Effector memory CD4-positive, alpha-beta T cell (primary cell): ENCODE data around the gene URB1.
"Not testable (repeated sequence)": the region's sequence is repeated elsewhere in the genome, so short reads cannot be mapped to it uniquely, and the experiment has no call there.

Experiments
- DNase-seq, 3 donors: peaks; one replicate each; pipeline ENCODE4 v3.0.0-alpha.2; 2020
- H3K27ac ChIP-seq: 2 replicates; pipeline ENCODE4 v1.7.0; 2013; ENCODE audit warnings: mild to moderate bottlenecking, low read length, moderate library complexity; ENCODE audit not compliant: insufficient read depth, poor library complexity, severe bottlenecking
- H3K27me3 ChIP-seq: replicated peaks from 2 replicates; pipeline ENCODE4 v1.7.0; 2013; ENCODE audit warnings: mild to moderate bottlenecking, low read length; ENCODE audit not compliant: insufficient read depth, control insufficient read depth, poor library complexity, severe bottlenecking
- H3K36me3 ChIP-seq: 2 replicates; pipeline ENCODE4 v1.7.0; 2013; ENCODE audit warnings: mild to moderate bottlenecking, low read length, moderate library complexity; ENCODE audit not compliant: control insufficient read depth, insufficient read depth
- H3K4me1 ChIP-seq: 2 replicates; pipeline ENCODE4 v1.7.0; 2013; ENCODE audit warnings: low read length, mild to moderate bottlenecking; ENCODE audit not compliant: control insufficient read depth, insufficient read depth, poor library complexity, severe bottlenecking
- H3K4me3 ChIP-seq: 2 replicates; pipeline ENCODE4 v1.7.0; 2013; ENCODE audit warnings: low read length, low read depth, mild to moderate bottlenecking; ENCODE audit not compliant: insufficient read depth, poor library complexity, severe bottlenecking
- H3K9me3 ChIP-seq: 2 replicates; pipeline ENCODE4 v1.7.0; 2013; ENCODE audit warnings: mild to moderate bottlenecking, low read length, moderate library complexity; ENCODE audit not compliant: control insufficient read depth

Gene URB1

GRCh38 chr21:32281531-32281930 lies 111.3 kb downstream of the URB1 start:
- DNase-seq: no peak
- H3K27me3 ChIP-seq: no peaks in the 10 kb centered on the region
- H3K9me3 ChIP-seq: no peaks in the 10 kb centered on the region
- peaks cover 16% of the 10 kb centered on the region for H3K4me1 ChIP-seq
- H3K36me3 ChIP-seq: no peaks in the 10 kb centered on the region
- no peak overlapping the region for H3K27ac ChIP-seq
- H3K4me3 ChIP-seq: no peak overlapping the region

- Histone ChIP-seq H3K36me3 (no peaks in the 10 kb centered on the region), H3K27ac (peak overlapping the region; percentile 66), H3K9me3 (no peaks in the 10 kb centered on the region), H3K4me3 (peak overlapping the region; percentile 95), H3K4me1 (peaks cover 16% of the 10 kb centered on the region), H3K27me3 (no peaks in the 10 kb centered on the region)
- no peak for DNase-seq
Observed at GRCh38 chr21:32279377-32279680, 113.5 kb downstream of the URB1 start.

- no peaks in the 10 kb centered on the region for H3K9me3 ChIP-seq
- H3K27ac ChIP-seq: peak within 1 kb of the TSS; percentile 66
- DNase-seq: peak; percentile 94 to 97 (median 95)
- peaks cover 16% of the 10 kb centered on the region for H3K4me1 ChIP-seq
- no peaks in the 10 kb centered on the region for H3K27me3 ChIP-seq
- H3K4me3 ChIP-seq: peak within 1 kb of the TSS; percentile 95
- H3K36me3 ChIP-seq: no peaks in the 10 kb centered on the region
Observed at GRCh38 chr21:32278518-32279376, 114.1 kb downstream of the URB1 start, which contains the start of gene MIS18A. Gene MIS18A, minus strand, starts transcription at chr21:32279049. Its CDS starts 35 bp downstream, at chr21:32279014.

- Histone ChIP-seq H3K4me3 (peak overlapping the region; percentile 95), H3K27me3 (no peaks in the 10 kb centered on the region), H3K4me1 (peaks cover 16% of the 10 kb centered on the region), H3K36me3 (peaks cover 3% of the 10 kb centered on the region), H3K27ac (peak overlapping the region; percentile 66), H3K9me3 (no peaks in the 10 kb centered on the region)
- no peak for DNase-seq
Observed at GRCh38 chr21:32278103-32278502, 114.7 kb downstream of the URB1 start.

- Histone ChIP-seq H3K9me3 (no peaks in the 10 kb centered on the region), H3K27me3 (no peaks in the 10 kb centered on the region), H3K36me3 (peaks cover 14% of the 10 kb centered on the region), H3K4me1 (peaks cover 16% of the 10 kb centered on the region), H3K27ac (no peak overlapping the region), H3K4me3 (no peak overlapping the region)
- DNase-seq: no peak
Observed at GRCh38 chr21:32276671-32277070, 116.1 kb downstream of the URB1 start.

- Histone ChIP-seq H3K36me3 (peaks cover 26% of the 10 kb centered on the region), H3K27me3 (no peaks in the 10 kb centered on the region), H3K27ac (no peak overlapping the region), H3K4me1 (no peaks in the 10 kb centered on the region), H3K9me3 (no peaks in the 10 kb centered on the region), H3K4me3 (no peak overlapping the region)
- DNase-seq: no peak
Observed at GRCh38 chr21:32270748-32271147, 122.1 kb downstream of the URB1 start.

GRCh38 chr21:32265321-32265720 lies 127.5 kb downstream of the URB1 start:
- not testable (repeated sequence) for DNase-seq, H3K4me1 ChIP-seq, H3K27ac ChIP-seq, H3K4me3 ChIP-seq, H3K36me3 ChIP-seq, H3K27me3 ChIP-seq, H3K9me3 ChIP-seq

GRCh38 chr21:32261929-32262328 lies 130.9 kb downstream of the URB1 start:
- no peaks in the 10 kb centered on the region for H3K27me3 ChIP-seq
- H3K4me3 ChIP-seq: no peak overlapping the region
- H3K4me1 ChIP-seq: no peaks in the 10 kb centered on the region
- H3K27ac ChIP-seq: no peak overlapping the region
- no peaks in the 10 kb centered on the region for H3K9me3 ChIP-seq
- H3K36me3 ChIP-seq: peaks cover 2% of the 10 kb centered on the region
- DNase-seq: no peak
